COLO829 (cell line): ENCODE measurements around the gene APOC3.

ENCODE experiments used
- DNase-seq: peaks from one replicate; pipeline ENCODE4 v3.0.0; 2012; ENCODE audit warnings: low spot score

Gene APOC3

DNA sequence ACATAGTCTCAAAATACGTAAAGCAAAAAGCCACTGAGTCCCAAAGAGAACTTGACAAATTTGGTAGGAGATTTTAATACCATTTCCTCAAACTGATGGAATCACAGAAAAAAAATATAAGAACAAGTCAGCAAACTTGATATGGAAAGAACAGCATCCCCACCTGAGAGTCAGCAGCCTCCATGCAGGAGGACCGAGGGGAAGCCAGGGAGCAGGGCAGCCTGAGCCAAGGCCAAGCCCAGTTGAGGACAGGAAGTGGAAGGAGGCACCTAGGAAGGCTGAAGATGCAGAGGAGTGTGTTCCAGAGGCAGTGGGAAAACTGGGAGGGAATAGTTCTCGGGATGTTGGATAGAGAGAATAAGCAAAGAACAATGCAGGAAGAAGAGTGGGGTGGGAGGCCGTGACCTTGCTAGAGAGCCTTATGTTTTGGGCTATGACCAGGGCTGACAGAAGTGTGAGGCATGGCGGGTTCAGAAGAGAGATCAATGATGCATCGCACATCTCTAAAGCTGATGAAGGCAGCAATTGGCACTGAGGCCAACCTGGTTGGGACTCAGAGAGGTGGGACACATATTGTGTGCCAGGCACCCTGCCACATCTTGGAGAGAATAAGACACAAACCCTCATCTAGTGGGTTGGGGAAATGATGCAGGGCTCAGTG lies 22.0 kb upstream of the APOC3 start:
- DNase-seq = no peak

GRCh38 chr11:116808262-116809175 lies 21.2 kb upstream of the APOC3 start:
- no peak for DNase-seq

DNA sequence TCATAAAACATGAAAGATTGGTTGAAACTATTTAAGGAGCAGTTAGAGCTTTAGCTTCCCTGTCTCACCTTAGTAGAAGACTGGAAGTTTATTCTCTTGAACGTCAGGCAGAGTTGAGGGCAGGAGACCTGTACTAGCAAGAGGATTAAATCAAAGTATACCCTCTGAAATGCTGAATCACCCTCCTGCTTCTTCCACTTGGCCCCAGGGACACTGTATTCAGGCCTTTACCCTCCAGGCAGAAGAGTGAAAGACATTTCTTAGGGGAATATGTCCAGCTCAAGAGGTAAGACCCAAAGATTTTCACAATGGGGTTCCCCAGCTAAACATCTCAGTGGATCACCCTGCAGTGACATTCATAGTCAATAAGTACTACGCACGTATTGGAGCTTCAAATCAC lies 18.5 kb upstream of the APOC3 start:
- no peak for DNase-seq

DNA sequence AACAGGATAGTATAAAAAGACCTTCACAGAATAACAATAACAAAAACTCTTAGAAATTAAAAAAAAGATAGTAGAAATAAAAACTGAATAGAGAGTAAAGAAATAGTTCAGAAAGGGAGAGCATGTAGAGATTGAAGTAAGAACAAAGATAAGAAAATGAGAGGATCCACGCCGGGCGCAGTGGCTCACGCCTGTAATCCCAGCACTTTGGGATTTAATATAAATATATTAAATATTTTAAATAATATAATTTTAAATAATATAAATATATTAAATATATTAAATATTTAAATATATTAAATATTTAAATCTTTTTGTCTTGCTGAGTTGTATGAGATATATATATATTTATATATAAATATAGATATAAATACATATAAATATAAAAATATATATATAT lies 17.6 kb upstream of the APOC3 start:
- no peak for DNase-seq

DNA sequence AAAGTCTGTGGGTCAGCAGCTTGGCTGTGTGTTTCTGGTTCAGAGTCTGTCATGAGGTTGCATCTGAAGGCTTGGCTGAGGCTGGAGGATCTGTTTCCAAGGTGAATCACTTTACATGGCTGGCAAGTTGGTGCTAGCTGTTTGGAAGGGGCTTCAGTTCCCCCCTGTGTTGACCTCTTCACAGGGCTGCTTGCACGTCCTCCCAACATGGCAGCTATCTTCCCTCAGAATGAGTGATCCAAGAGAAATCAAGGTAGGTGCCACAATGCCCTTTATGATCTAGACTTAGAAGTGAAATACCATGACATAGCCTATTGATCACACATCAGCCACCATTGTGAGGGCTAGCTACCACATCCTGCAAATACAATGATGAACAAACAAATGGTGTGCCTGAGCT lies 16.5 kb upstream of the APOC3 start:
- DNase-seq = no peak

DNA sequence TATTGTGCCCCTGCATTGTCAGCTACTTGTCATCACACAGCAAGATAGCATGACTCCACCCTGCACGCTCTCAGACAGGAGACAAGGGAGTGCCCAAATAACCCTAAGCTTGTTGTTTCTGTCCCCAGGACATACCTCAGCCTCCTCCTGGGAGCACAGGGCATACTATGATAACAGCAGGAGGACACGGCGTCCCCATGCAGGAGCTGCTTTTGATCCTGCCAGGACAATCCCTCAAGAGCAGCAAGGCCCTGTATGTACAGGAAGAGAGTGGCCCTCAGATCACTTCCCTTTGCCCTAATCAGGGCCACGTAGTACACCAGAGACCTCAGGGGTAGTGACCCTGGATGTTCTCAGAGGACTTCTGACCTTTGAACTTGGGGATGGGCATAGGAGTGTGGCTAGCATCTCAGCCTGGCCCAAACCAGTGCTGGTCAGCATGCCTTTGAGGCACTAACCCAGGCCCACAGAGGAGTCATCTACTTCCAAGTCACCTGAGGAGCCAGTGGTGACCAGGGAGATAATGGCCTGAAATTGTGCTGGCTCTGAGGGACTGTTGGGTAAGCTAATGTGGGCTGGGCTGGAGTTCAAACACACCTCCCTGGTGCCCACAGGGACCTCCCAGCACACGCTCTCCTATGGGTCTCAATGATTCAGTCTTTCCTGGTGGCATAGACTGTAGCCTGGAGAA lies 15.8 kb upstream of the APOC3 start:
- DNase-seq = no peak

GRCh38 chr11:116814502-116814901 lies 15.2 kb upstream of the APOC3 start:
- DNase-seq = no peak

GRCh38 chr11:116819049-116819448 lies 10.7 kb upstream of the APOC3 start:
- DNase-seq = no peak

GRCh38 chr11:116821050-116821918 lies 8.4 kb upstream of the APOC3 start:
- no peak for DNase-seq

DNA sequence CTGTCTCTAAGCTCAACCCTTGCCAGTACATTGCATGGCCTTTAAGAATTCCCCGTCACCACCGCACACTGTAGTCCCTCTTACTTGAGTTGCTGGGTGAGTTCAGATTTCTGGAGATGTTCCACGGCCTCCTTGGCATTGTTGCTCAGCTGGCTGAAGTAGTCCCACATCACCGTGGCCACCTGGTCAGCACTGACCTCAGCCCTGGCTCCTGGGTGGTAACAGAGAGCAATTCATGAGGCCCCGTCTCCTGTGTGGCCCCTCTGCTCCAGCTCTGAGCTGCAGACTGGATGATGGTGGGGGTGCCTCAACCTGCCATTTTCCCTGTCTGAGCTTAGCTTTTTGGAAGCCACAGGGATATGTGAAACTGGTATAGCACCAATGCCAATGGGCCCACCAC lies 7.1 kb upstream of the APOC3 start:
- DNase-seq = no peak

- no peak for DNase-seq
These were observed 6.5 kb upstream of the APOC3 start, which contains the start of gene APOA4 for GRCh38 chr11:116823031-116823843. Gene APOA4 (minus strand): TSS chr11:116823304. CDS start chr11:116823191, 113 bp downstream.

DNA sequence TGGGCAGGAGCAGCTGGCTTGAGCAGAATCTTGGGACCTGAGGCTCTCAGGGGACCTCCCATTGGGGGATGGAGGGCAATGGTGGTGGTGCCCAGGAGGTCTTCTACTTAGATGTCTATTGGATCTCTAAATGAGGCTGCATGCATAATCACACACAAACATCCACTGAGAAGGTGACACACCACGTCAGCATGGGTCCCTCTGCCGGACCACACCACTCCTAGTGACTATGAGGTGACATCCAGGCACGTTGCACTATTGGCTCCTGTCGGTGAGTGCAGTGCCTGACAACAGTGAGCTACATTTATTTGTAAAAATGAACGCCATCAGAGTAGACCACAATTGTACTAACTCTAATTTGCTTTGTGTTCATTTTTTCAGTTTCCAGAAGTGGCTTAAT lies 4.3 kb upstream of the APOC3 start:
- DNase-seq = no peak

DNA sequence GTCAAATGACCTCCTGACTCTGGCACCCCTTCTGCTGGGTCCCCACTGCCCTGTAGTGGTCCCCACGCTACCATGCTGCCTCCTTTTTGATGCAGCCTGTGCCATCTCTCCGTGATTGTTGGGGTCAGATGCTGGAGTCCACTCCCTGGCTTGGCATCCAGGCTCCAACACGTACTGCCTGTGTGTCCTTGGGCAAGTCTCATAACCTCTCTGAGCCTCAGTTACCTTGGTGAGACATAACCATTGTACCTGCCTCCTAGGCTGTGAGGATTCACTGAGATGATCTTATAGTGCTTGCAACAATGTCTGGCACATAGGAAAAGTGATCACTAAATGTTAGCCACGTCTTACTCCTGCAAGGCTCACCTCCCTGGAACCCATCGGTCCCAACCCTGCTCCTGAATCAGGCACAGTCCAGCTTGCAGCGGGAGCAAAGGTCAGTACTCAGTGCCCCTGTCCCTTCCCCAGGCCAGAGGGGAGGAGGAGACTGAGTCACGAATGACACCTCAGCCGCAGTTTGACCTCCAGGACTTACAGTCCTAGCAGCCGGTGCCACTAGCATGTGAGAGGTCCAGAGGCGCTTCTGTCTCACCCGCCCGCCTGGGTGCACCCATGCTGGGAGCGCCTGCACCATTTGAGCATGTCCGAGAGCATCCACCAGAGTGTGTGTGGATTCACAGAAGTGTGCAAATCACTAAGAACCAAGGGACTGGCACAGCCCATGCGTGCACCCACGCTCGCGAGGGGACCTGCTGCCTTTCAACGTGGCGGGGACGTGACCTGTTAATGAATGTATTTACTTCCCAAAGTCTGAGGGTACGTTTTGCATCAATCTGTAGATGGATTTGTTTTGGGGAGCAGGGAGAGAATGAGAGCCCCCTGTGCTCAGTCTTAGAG lies 3.6 kb upstream of the APOC3 start:
- no peak for DNase-seq

DNA sequence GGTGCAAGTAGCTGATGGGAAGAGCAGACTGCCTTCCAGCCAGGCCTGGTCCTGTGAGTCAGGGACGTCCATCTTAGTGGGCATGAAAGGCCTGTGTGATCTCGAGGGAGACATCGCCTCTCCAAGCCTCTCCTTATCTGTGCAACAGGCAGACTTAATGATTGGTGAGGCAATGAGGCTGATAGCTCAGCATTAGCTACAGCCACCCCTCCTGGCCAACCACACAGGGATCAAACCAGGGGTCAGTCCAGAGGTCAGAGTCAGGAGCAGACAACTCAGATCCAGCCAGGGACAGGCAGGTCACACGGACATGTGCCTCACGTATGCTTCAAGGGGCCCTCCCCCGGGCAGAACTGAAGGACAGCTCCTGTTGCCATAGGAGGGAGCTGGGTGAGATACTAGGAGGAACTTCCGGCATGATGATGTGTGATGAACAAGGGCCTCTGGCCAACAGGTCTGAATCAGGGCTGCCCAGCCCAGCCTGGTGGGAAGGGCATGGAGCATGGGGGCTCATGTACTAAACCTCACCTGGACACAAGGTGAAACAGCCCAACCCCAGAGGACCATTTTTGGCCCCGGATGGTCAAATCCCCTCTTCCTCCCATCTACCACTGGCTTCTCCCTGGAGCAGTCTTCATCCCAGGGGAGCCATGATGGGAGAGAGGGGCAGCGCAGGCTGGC lies 2.8 kb upstream of the APOC3 start:
- DNase-seq = no peak

DNA sequence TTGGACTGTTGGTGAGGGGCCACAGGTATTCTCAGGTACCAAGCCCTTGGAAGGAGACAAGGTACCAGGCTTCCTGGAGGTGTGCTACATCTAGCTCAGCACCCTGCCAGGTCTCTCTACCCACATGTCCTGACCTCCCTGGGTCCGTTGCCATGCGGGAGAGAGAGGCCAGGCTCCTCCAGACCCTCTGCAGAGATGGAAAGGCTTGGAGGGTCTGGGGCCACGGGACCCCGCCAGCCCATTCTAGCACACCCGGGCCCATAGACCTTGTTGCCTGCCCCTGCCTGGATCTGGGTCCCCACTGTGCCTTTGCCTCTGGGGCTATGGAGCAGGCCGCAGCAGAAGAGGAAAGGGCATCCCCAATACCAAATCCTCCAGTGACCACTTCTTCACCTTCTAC lies 2.2 kb upstream of the APOC3 start:
- no peak for DNase-seq

DNA sequence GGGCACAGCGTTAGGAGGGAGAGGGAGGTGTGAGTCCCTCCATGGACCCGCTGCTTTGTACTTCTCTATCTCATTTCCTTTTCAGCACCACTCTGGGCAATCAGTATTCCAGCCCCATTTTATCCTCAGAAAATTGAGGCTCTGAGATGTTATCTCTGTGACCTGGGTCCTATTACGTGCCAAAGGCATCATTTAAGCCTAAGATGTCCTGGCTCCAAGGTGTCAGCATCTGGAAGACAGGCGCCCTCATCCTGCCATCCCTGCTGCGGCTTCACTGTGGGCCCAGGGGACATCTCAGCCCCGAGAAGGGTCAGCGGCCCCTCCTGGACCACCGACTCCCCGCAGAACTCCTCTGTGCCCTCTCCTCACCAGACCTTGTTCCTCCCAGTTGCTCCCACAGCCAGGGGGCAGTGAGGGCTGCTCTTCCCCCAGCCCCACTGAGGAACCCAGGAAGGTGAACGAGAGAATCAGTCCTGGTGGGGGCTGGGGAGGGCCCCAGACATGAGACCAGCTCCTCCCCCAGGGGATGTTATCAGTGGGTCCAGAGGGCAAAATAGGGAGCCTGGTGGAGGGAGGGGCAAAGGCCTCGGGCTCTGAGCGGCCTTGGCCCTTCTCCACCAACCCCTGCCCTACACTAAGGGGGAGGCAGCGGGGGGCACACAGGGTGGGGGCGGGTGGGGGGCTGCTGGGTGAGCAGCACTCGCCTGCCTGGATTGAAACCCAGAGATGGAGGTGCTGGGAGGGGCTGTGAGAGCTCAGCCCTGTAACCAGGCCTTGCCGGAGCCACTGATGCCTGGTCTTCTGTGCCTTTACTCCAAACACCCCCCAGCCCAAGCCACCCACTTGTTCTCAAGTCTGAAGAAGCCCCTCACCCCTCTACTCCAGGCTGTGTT lies 829 bp upstream of the APOC3 start:
- DNase-seq = no peak

DNA sequence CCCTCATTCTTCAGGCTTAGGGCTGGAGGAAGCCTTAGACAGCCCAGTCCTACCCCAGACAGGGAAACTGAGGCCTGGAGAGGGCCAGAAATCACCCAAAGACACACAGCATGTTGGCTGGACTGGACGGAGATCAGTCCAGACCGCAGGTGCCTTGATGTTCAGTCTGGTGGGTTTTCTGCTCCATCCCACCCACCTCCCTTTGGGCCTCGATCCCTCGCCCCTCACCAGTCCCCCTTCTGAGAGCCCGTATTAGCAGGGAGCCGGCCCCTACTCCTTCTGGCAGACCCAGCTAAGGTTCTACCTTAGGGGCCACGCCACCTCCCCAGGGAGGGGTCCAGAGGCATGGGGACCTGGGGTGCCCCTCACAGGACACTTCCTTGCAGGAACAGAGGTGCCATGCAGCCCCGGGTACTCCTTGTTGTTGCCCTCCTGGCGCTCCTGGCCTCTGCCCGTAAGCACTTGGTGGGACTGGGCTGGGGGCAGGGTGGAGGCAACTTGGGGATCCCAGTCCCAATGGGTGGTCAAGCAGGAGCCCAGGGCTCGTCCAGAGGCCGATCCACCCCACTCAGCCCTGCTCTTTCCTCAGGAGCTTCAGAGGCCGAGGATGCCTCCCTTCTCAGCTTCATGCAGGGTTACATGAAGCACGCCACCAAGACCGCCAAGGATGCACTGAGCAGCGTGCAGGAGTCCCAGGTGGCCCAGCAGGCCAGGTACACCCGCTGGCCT lies 641 bp downstream of the APOC3 start:
- DNase-seq = no peak
